Muscle of leg (tissue), 11 donors: Measurements from ENCODE around the gene ANO2. TPM values are rescaled to one million over a fixed set of nuclear protein-coding genes. Genes with fewer than 3 reads are reported as not detected.

ENCODE experiments used
- DNase-seq: peaks from one replicate; pipeline ENCODE4 v3.0.0; 2013
- H3K27ac ChIP-seq: one replicate; pipeline ENCODE4 v1.5.1; 2013; ENCODE audit warnings: mild to moderate bottlenecking, low read length, control low read depth
- H3K27me3 ChIP-seq: one replicate; pipeline ENCODE4 v1.6.1; 2013; ENCODE audit warnings: low read length; ENCODE audit not compliant: control insufficient read depth, insufficient read depth
- H3K36me3 ChIP-seq: one replicate; pipeline ENCODE4 v1.6.1; 2013; ENCODE audit warnings: low read length; ENCODE audit not compliant: control insufficient read depth, insufficient read depth
- H3K4me1 ChIP-seq: one replicate; pipeline ENCODE4 v1.6.1; 2013; ENCODE audit warnings: low read length; ENCODE audit not compliant: control insufficient read depth, insufficient read depth
- H3K4me3 ChIP-seq: one replicate; pipeline ENCODE4 v1.5.1; 2013; ENCODE audit warnings: low read length, control low read depth
- H3K9me3 ChIP-seq: replicated peaks from 2 replicates; pipeline ENCODE4 v1.6.1; 2013; ENCODE audit warnings: low read depth, low read length; ENCODE audit not compliant: control insufficient read depth
- WGBS: methylation state at CpG from one replicate; pipeline ENCODE4 v1.1.5; 2013; ENCODE audit warnings: missing lambda C conversion rate; ENCODE audit not compliant: insufficient coverage; 5-methylcytosine and 5-hydroxymethylcytosine counted together
- polyA plus RNA-seq, 8 donors: library from polyadenylated mRNA; unstranded; fragments of 120-200 nt; gene quantifications; one replicate each; pipeline versions ENCODE4 v1.2.1 to v1.2.3, GENCODE V29; 2013; ENCODE audit warnings: inconsistent platforms in 1 of 8, low replicate concordance in 1 of 8; ENCODE audit not compliant: insufficient read length in 8 of 8, insufficient read depth in 1 of 8
- total RNA-seq: library from RNA; stranded (reverse); fragments of 120-200 nt; gene quantifications from one replicate; pipeline ENCODE4 v1.2.4, GENCODE V29; 2013

Gene ANO2
- total and polyA plus RNA-seq, 9 donors, result 2.5 to 5.9 (median 3.5) TPM

GRCh38 chr12:5624486-5625272 is 320.4 kb downstream of the ANO2 start:
- no peaks in the 10 kb centered on the region for H3K36me3 ChIP-seq
- no peak overlapping the region for H3K4me3 ChIP-seq
- no peak for DNase-seq
- H3K27me3 ChIP-seq, result no peaks in the 10 kb centered on the region
- peak overlapping the region; percentile 67 for H3K27ac ChIP-seq
- H3K4me1 ChIP-seq, result peaks cover 38% of the 10 kb centered on the region
- H3K9me3 ChIP-seq, result no peaks in the 10 kb centered on the region
- 72% methylated on average over 11 of the region's 13 CpGs for WGBS

- H3K4me1 ChIP-seq, result peaks cover 38% of the 10 kb centered on the region
- no peak overlapping the region for H3K27ac ChIP-seq
- 22% methylated on average over 1 of the region's 7 CpGs for WGBS
- no peaks in the 10 kb centered on the region for H3K27me3 ChIP-seq
- no peak overlapping the region for H3K4me3 ChIP-seq
- H3K36me3 ChIP-seq, result no peaks in the 10 kb centered on the region
- no peaks in the 10 kb centered on the region for H3K9me3 ChIP-seq
- DNase-seq, result peak; percentile 21
These were observed 321.6 kb downstream of the ANO2 start for GRCh38 chr12:5623411-5623810.

GRCh38 chr12:5622280-5622679 is 322.8 kb downstream of the ANO2 start:
- H3K27ac ChIP-seq, result no peak overlapping the region
- no peak for DNase-seq
- H3K4me1 ChIP-seq, result peaks cover 38% of the 10 kb centered on the region
- H3K9me3 ChIP-seq, result no peaks in the 10 kb centered on the region
- no peaks in the 10 kb centered on the region for H3K27me3 ChIP-seq
- WGBS, result 69% methylated on average over 3 of the region's 3 CpGs
- H3K4me3 ChIP-seq, result no peak overlapping the region
- no peaks in the 10 kb centered on the region for H3K36me3 ChIP-seq

DNA sequence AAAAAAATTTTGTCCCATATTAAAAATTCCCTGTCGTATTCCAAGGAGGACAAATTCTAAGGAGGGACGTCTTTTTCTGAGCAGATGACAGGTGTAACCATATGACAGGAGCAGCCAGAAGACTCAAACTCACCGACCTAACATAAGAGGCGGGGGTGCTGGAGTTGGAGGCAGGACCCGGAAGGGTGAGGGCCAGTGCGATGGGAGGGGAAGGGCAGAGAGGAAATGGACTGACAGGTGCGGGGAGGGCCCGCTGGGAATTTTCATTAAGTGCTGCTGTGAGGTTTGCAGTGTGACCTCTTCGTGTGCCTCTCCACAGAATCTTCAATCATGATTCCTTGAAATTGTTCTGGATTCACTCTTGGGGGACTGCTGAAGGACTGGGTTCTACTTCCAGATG is 323.7 kb downstream of the ANO2 start:
- no peaks in the 10 kb centered on the region for H3K9me3 ChIP-seq
- WGBS, result 69% methylated on average over 6 of the region's 9 CpGs
- peaks cover 35% of the 10 kb centered on the region for H3K4me1 ChIP-seq
- H3K36me3 ChIP-seq, result no peaks in the 10 kb centered on the region
- no peaks in the 10 kb centered on the region for H3K27me3 ChIP-seq
- DNase-seq, result no peak
- H3K27ac ChIP-seq, result no peak overlapping the region
- H3K4me3 ChIP-seq, result no peak overlapping the region

GRCh38 chr12:5620896-5621295 is 324.2 kb downstream of the ANO2 start:
- Histone ChIP-seq H3K4me1 (peaks cover 32% of the 10 kb centered on the region), H3K27me3 (no peaks in the 10 kb centered on the region), H3K36me3 (no peaks in the 10 kb centered on the region), H3K27ac (no peak overlapping the region), H3K9me3 (no peaks in the 10 kb centered on the region), H3K4me3 (no peak overlapping the region)
- no peak for DNase-seq
- WGBS, result 71% methylated on average over 1 of the region's 7 CpGs

- WGBS, result 45% methylated on average over 5 of the region's 5 CpGs
- Histone ChIP-seq H3K4me1 (peaks cover 21% of the 10 kb centered on the region), H3K36me3 (no peaks in the 10 kb centered on the region), H3K4me3 (no peak overlapping the region), H3K9me3 (no peaks in the 10 kb centered on the region), H3K27me3 (no peaks in the 10 kb centered on the region), H3K27ac (no peak overlapping the region)
- DNase-seq, result peak; percentile 41
These were observed 325.4 kb downstream of the ANO2 start for GRCh38 chr12:5619628-5620027.

DNA sequence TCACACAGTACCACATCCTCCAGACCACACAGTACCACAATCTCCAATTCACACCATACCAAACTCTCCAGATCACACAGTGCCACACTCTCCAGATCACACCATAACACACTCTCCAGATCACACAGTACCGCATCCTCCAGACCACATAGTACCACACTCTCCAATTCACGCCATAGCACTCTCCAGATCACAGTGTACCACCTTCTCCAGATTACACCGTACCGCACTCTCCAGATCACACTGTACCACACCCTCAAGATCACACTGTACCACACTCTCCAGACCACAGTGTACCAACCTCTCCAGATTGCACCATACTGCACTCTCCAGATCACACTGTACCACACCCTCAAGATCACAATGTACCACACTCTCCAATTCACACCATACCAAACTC is 328.2 kb downstream of the ANO2 start:
- H3K27me3 ChIP-seq, result no peaks in the 10 kb centered on the region
- no peaks in the 10 kb centered on the region for H3K36me3 ChIP-seq
- no peak for DNase-seq
- no peak overlapping the region for H3K27ac ChIP-seq
- H3K4me3 ChIP-seq, result no peak overlapping the region
- peaks cover 3% of the 10 kb centered on the region for H3K4me1 ChIP-seq
- H3K9me3 ChIP-seq, result no peaks in the 10 kb centered on the region
- 92% methylated on average over 4 of the region's 4 CpGs for WGBS

GRCh38 chr12:5615760-5616159 is 329.3 kb downstream of the ANO2 start:
- 88% methylated on average over 1 of the region's 1 CpG for WGBS
- H3K9me3 ChIP-seq, result no peaks in the 10 kb centered on the region

GRCh38 chr12:5614256-5614655 is 330.8 kb downstream of the ANO2 start:
- DNase-seq, result no peak
- no peaks in the 10 kb centered on the region for H3K9me3 ChIP-seq
- no peaks in the 10 kb centered on the region for H3K4me1 ChIP-seq
- no peaks in the 10 kb centered on the region for H3K36me3 ChIP-seq
- no peak overlapping the region for H3K27ac ChIP-seq
- no CpG with 5 or more reads among the region's 1 CpG for WGBS
- H3K4me3 ChIP-seq, result no peak overlapping the region
- H3K27me3 ChIP-seq, result no peaks in the 10 kb centered on the region

More at GRCh38 chr12:5615760-5616159, 329.3 kb downstream of the ANO2 start:
- H3K27ac ChIP-seq, result no peak overlapping the region
- H3K36me3 ChIP-seq, result no peaks in the 10 kb centered on the region
- no peaks in the 10 kb centered on the region for H3K4me1 ChIP-seq
- H3K4me3 ChIP-seq, result no peak overlapping the region
- no peaks in the 10 kb centered on the region for H3K27me3 ChIP-seq
- no peak for DNase-seq

DNA sequence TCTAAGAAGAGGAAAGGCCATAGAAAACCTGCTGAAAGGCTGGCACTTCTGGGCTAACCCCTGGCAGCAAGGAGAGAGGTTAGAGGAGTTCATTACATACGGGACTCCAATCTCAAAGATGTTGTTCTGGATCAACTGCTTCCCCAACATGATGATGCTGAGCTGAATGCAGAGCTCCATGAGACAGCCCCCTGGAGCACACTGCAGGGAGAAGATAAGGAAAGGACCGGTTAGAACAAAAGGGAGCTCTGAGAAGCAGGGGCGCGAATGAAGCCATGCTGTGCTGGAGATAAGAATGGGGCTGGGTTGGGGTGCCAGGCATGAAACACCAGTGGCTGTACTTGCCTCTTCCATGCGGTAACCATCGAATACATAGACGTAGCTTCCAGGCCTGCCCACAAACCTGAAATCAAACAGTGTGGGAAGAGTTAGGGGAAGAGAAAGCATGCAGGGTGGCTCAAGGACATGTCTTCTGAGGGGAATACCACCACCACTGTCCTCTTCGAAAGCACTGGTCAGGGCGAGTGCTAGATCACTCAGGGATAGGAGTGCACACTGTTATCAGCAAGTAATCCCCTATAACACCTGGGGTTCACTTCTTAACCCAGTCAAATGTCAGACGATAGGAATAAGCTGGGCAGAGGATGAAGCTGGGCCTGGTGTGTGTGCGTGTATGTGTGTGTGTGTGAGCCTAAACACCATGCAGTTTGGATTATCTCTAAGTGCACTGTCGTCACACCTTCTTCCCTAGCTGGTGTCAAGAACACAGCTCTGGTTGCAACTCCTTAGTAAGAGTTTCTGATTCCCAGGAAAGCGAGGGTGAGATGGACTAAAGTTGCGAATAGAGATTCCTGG is 332.3 kb downstream of the ANO2 start:
- H3K27me3 ChIP-seq, result no peaks in the 10 kb centered on the region
- no peak overlapping the region for H3K27ac ChIP-seq
- no peak overlapping the region for H3K4me3 ChIP-seq
- DNase-seq, result no peak
- H3K9me3 ChIP-seq, result no peaks in the 10 kb centered on the region
- 85% methylated on average over 5 of the region's 14 CpGs for WGBS
- no peaks in the 10 kb centered on the region for H3K4me1 ChIP-seq
- no peaks in the 10 kb centered on the region for H3K36me3 ChIP-seq
